GM12878 (cell line): ENCODE measurements around the gene MLXIP.

Source experiments
- ASH2L ChIP-seq: fragments of 300-600, 200-600 bp; sonication (generic); IDR thresholded peaks from 2 replicates; pipeline ENCODE4 v1.6.1; 2017; ENCODE audit warnings: low read depth, mild to moderate bottlenecking, borderline replicate concordance
- BMI1 ChIP-seq: fragments of 450-650 bp; IDR thresholded peaks from 2 replicates; pipeline ENCODE4 v1.6.1; 2016; ENCODE audit warnings: mild to moderate bottlenecking, moderate library complexity, borderline replicate concordance
- JUND ChIP-seq: IDR thresholded peaks from 2 replicates; pipeline ENCODE4 v1.6.1; 2012; ENCODE audit warnings: low read depth, mild to moderate bottlenecking, low read length, improper control_type of control experiment, moderate library complexity
- POLR2A ChIP-seq: IDR thresholded peaks from 2 replicates; pipeline ENCODE4 v1.6.1; 2011; ENCODE audit warnings: low read depth, mild to moderate bottlenecking, low read length
- TF ChIP-seq, protein P1 (sequence below), 3 experiments: IDR thresholded peaks in 2 of 3; conservative IDR thresholded peaks in 1 of 3; 2 replicates each; pipeline ENCODE4 v1.5.1; 2011; ENCODE audit warnings: low read depth in 3 of 3, low read length in 3 of 3, mild to moderate bottlenecking in 3 of 3, control low read depth in 2 of 3, moderate library complexity in 2 of 3, inconsistent platforms in 1 of 3, mixed read lengths in 1 of 3; ENCODE audit not compliant: control insufficient read depth in 2 of 3, insufficient read depth in 1 of 3; ENCODE audit errors: extremely low read depth in 1 of 3

- TF ChIP-seq POLR2A, result 0 out of 2 replicates have a peak, but pooled peaks have one; percentile 21
- TF ChIP-seq BMI1, result no peak
- TF ChIP-seq ASH2L, result no peak
- TF ChIP-seq, protein P1, sequence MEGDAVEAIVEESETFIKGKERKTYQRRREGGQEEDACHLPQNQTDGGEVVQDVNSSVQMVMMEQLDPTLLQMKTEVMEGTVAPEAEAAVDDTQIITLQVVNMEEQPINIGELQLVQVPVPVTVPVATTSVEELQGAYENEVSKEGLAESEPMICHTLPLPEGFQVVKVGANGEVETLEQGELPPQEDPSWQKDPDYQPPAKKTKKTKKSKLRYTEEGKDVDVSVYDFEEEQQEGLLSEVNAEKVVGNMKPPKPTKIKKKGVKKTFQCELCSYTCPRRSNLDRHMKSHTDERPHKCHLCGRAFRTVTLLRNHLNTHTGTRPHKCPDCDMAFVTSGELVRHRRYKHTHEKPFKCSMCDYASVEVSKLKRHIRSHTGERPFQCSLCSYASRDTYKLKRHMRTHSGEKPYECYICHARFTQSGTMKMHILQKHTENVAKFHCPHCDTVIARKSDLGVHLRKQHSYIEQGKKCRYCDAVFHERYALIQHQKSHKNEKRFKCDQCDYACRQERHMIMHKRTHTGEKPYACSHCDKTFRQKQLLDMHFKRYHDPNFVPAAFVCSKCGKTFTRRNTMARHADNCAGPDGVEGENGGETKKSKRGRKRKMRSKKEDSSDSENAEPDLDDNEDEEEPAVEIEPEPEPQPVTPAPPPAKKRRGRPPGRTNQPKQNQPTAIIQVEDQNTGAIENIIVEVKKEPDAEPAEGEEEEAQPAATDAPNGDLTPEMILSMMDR (IDR thresholded peaks at IDR 0.05 in 2 of 3, conservative IDR thresholded peaks at IDR 0.05 in 1 of 3; ENCODE audit: control insufficient read depth in 2 of 3, extremely low read depth in 1 of 3, insufficient read depth in 1 of 3, low read depth in 3 of 3, low read length in 3 of 3), result peak; percentile 31 to 51 (median 47)
- no peak for TF ChIP-seq JUND
These were observed 14.4 kb upstream of the MLXIP start for GRCh38 chr12:122064025-122064777.
